Activated CD4-positive, alpha-beta T cell treated with anti-CD3 and anti-CD28 coated beads, Interleukin-2, Interleukin-6, amounts not matched to agents 100 ng/mL and 50 ng/mL, durations not matched to agents 16 hours and 8 hours (primary cell): Measurements from ENCODE around the gene SNX18.

Experiments
- DNase-seq: peaks from one replicate; pipeline ENCODE4 v3.0.0-alpha.2; 2020

Gene SNX18

GRCh38 chr5:54581831-54582548 lies 64.4 kb downstream of the SNX18 start:
- no peak for DNase-seq

GRCh38 chr5:54586336-54586735 lies 68.8 kb downstream of the SNX18 start:
- DNase-seq = no peak

GRCh38 chr5:54589786-54590185 lies 72.2 kb downstream of the SNX18 start:
- no peak for DNase-seq

- no peak for DNase-seq
These were observed 73.3 kb downstream of the SNX18 start for GRCh38 chr5:54590824-54591223.

GRCh38 chr5:54593779-54594178 lies 76.2 kb downstream of the SNX18 start:
- no peak for DNase-seq

GRCh38 chr5:54594181-54594580 lies 76.6 kb downstream of the SNX18 start:
- no peak for DNase-seq

- no peak for DNase-seq
These were observed 78.2 kb downstream of the SNX18 start for GRCh38 chr5:54595721-54596120.
